HG03442 (cell line): Measurements from ENCODE around the gene PPP1R15B.
"Not testable (repeated sequence)": the region's sequence is repeated elsewhere in the genome, so short reads cannot be mapped to it uniquely, and the experiment has no call there.

Experiments used
- ATAC-seq: cut with Tn5 transposase; IDR thresholded peaks from one replicate; pipeline ENCODE4 v1.9.1; 2021; ENCODE audit warnings: mild to moderate bottlenecking, moderate library complexity; ENCODE audit not compliant: unreplicated experiment

Gene PPP1R15B

GRCh38 chr1:204443871-204444581, 32.4 kb upstream of the PPP1R15B start:
- ATAC-seq = no peak

- ATAC-seq = no peak
Observed at GRCh38 chr1:204443260-204443619, 31.6 kb upstream of the PPP1R15B start.

- ATAC-seq = no peak
Observed at GRCh38 chr1:204442376-204443259, 31.0 kb upstream of the PPP1R15B start.

DNA sequence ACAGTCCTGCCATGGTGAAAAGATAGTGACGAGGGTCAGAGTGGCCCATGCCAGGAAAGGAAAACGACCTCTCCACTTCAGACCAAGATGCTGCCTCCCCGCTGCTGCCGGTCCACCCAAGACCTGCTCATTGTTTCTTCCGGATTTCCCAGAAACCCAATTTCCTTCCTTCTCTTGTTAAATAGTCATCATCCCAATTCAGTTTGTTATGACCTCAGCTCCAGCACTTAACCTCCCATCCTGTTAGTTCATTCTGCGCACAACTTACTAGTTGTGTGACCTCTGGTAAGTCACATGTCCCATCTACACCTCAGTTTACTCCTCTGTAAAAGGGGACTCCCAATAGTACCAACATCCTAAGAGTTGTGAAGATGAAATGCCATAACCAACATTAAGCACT, 29.9 kb upstream of the PPP1R15B start:
- ATAC-seq = no peak

DNA sequence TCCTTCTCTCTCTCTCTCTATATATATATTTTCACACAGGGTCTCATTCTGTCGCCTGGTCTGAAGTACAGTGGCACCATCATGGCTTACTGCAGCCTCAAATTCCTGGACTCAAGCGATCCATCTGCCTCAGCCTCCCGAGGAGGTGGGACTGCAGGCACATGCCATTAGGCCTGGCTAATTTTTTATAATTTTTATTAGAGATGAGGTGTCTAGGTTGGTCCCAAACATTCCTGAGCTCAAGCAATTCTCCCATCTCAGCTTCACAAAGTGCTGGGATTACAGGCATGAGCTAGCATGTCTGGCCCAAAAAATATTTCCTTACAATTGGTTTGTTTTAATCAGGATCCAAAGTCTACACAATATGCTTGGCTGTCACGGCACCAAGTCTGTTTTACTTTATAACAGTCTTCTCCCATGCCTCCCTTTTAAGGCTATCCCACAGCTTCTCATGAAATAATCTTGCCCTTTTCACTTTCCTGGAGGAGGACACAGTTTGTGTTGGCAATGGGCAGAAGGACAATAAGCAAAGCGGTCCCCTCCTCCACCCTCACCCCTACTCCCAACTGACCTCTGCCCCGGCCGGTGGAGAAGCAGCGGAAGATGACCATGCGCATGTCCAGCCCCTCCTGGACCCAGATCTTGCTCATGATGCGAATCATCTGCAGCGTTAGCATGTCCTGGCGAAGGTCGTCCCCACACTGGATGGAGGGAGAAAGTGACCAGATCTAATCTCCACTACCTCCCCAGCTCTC, 28.2 kb upstream of the PPP1R15B start:
- ATAC-seq = no peak

DNA sequence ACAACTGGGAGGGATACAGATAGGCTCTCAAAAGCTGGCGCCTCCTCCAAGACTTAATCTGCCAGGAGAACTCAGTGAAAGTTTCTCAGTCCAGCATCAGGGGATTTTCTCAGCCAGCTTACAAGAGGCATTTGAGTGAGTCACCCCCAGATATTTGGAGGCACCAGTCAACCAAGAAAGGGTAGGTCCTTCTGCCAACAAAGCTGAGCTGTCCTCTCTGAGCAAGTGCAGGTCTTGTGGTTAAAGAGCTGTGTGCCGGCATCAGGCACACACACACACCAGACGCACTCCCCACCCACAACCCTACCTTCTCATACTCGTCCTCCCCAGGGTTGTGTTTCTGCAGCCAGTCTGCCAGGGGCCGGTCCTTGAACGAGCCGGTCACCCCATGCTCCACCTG, 27.0 kb upstream of the PPP1R15B start:
- no peak for ATAC-seq

GRCh38 chr1:204437796-204438570, 26.4 kb upstream of the PPP1R15B start:
- ATAC-seq = no peak

- no peak for ATAC-seq
Observed at GRCh38 chr1:204435872-204436271, 24.3 kb upstream of the PPP1R15B start.

GRCh38 chr1:204435381-204435831, 23.8 kb upstream of the PPP1R15B start:
- no peak for ATAC-seq

GRCh38 chr1:204434116-204434755, 22.6 kb upstream of the PPP1R15B start:
- no peak for ATAC-seq

DNA sequence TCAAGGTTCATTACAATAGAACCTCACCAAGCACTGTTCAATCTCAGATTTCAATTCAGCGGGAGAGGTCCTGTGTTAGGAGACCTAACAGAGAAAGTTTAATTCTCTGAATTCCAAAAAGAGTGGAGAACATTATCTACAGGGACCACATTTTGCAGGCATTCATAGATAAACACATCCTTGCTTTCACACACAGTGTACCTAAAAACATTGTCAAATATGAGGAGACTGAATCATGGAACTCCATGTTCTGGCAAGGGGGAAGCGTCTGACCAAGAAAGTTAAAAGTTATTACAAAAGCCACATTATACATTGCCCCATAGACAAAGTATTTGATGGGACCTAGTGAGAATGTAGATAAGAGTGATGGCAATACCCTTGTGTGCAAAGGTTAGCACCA, 21.1 kb upstream of the PPP1R15B start:
- ATAC-seq = no peak

DNA sequence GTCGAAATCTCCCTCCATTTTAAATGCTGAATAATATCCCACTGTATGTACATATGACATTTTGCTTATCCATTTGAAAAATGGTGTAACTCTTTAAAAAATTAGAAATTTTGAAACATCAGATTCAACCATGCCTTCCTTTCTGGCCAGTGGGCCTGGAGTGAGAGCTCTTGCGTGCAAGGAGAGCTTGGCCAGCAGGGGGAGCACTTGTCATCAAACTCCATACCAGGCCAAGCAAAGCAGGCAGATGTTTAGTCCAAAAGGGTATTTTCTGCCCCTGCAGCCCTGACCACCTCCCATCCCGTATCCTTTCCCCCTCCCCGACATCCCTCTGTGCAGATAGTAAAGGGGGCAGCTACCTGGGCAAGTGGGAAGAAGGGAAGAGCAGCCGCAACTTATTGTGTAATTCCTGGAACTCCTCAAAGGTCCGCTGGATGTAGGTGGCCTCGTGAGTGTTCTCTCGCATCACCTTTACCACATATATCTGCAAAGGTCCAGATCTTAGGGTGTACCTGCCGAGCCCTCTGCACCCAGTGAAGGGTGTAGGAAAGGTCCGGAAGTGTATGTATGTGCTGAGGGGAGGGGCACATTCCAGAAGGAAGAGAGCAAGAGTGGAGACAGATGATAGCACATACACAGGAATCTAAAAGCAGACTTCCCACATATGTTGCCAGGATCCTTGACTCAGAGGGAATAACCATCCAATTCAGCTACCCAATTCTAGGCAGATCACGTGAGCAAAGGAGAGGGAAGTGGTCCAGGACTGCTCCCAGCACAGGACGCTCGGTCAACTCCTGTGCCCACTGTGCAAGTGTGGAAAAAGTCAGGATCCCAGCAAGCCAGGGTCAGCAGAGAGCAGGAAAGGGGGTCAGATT, 19.9 kb upstream of the PPP1R15B start:
- no peak for ATAC-seq

DNA sequence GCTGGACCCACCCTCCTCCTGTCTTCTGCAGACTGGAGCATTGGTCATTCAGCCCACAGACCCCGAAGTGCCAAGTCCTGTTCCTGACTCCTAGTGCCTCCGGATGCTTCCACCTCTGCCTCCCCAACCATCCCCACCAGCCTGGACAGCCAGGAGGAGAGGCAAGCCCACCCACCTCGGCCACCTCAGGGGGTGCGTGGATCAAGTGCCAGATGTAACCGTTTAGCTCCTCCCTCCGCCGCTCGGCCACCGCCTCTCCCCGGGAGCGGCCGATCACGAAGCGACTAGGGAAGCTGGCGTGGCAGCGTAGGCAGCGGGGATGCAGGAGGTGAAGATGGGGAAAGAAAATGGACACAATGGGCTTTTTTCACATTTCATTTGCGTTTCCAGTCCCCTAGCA, 18.1 kb upstream of the PPP1R15B start:
- no peak for ATAC-seq

GRCh38 chr1:204426971-204427701, 15.5 kb upstream of the PPP1R15B start:
- no peak for ATAC-seq

DNA sequence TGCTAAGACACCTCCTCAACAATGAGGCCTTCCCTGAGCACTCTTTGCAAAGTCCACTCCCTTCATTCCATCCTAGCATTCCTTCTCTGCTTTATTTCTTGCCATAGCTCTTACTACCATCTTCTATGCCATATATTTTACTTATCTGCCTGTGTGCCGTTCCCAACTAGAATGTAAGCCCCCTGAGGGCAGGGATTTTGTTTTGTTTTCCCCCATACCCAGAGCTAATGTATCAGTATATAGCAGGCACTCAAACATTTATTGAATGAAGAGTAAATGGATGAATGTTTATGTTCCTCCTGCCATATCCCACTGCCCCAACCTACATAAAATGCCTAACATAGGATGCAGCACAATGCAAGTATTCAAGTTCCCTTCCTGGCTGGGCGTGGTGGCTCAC, 14.9 kb upstream of the PPP1R15B start:
- no peak for ATAC-seq

- ATAC-seq = no peak
Observed at GRCh38 chr1:204426035-204426436, 14.4 kb upstream of the PPP1R15B start.

- no peak for ATAC-seq
Observed at GRCh38 chr1:204424621-204425020, 13.0 kb upstream of the PPP1R15B start.

GRCh38 chr1:204422061-204422705, 10.6 kb upstream of the PPP1R15B start:
- not testable (repeated sequence) for ATAC-seq
